H1 (cell line): ENCODE data around the gene TSG101. TPM values are rescaled to one million over a fixed set of nuclear protein-coding genes. Genes with fewer than 3 reads are reported as not detected.

Source experiments
- CTCF ChIA-PET: fragments of 300-600 bp; sonication (Branson Sonifier 250); formaldehyde crosslinking; loops from one replicate; lab custom pipeline; 2021; ENCODE audit not compliant: partially characterized antibody; lab: Charles Lee
- POLR2A ChIA-PET: fragments of 300-600 bp; sonication (Branson Sonifier 250); formaldehyde crosslinking; loops from one replicate; lab custom pipeline; 2021; ENCODE audit warnings: inconsistent platforms; ENCODE audit not compliant: partially characterized antibody; lab: Charles Lee
- DNase-seq, 2 experiments: peaks; one replicate each; pipeline versions ENCODE4 v3.0.0 to v3.0.0-alpha.2; 2010 to 2022; ENCODE audit warnings: low spot score in 2 of 2, low read depth in 1 of 2, mixed read lengths in 1 of 2
- FAIRE-seq: peaks from 2 replicates; lab custom pipeline; 2011; peaks lifted over from hg19 to GRCh38; lab: Jason Lieb, UNC
- H2AFZ ChIP-seq: 2 replicates; pipeline ENCODE4 v1.8.1; 2012; ENCODE audit warnings: low read length, inconsistent platforms
- H2AK5ac ChIP-seq: 2 replicates; pipeline ENCODE4 v1.6.1; 2013; ENCODE audit warnings: low read depth, low read length
- H2BK120ac ChIP-seq: replicated peaks from 2 replicates; pipeline ENCODE3; 2013; ENCODE audit warnings: low read depth, low read length, inconsistent platforms
- H2BK12ac ChIP-seq: 2 replicates; pipeline ENCODE4 v1.6.1; 2013; ENCODE audit warnings: low read depth, low read length
- H2BK15ac ChIP-seq: 2 replicates; pipeline ENCODE4 v1.6.1; 2013; ENCODE audit warnings: low read length
- H2BK20ac ChIP-seq: 2 replicates; pipeline ENCODE4 v1.6.1; 2013; ENCODE audit warnings: low read length
- H2BK5ac ChIP-seq: 2 replicates; pipeline ENCODE4 v1.6.1; 2013; ENCODE audit warnings: low read depth, low read length
- H3K14ac ChIP-seq: 2 replicates; pipeline ENCODE4 v1.6.1; 2013; ENCODE audit warnings: inconsistent platforms; ENCODE audit not compliant: insufficient read length
- H3K18ac ChIP-seq: 2 replicates; pipeline ENCODE4 v1.6.1; 2013; ENCODE audit warnings: low read length; ENCODE audit errors: extremely low read depth
- H3K23ac ChIP-seq: 2 replicates; pipeline ENCODE4 v1.6.1; 2013; ENCODE audit warnings: inconsistent platforms; ENCODE audit not compliant: insufficient read length
- H3K23me2 ChIP-seq: 2 replicates; pipeline ENCODE4 v1.6.1; 2013; ENCODE audit warnings: low read depth, low read length
- H3K27ac ChIP-seq: 2 replicates; pipeline ENCODE4 v1.6.1; 2011; ENCODE audit warnings: low read depth, low read length, inconsistent platforms
- H3K27me3 ChIP-seq, 4 experiments: replicated peaks in 1 of 4; 1 replicate in 1 of 4; 2 replicates in 3 of 4; pipeline versions ENCODE4 v1.6.1 to v1.8.1; 2011 to 2013; ENCODE audit warnings: low read length in 3 of 4, mild to moderate bottlenecking in 3 of 4, inconsistent platforms in 2 of 4, mixed read lengths in 2 of 4, moderate library complexity in 1 of 4; ENCODE audit not compliant: control insufficient read depth in 3 of 4, insufficient read depth in 3 of 4; ENCODE audit errors: extremely low read depth in 1 of 4
- H3K36me3 ChIP-seq, 4 experiments: 2 replicates each; pipeline versions ENCODE4 v1.6.1 to v1.8.1; 2011 to 2013; ENCODE audit warnings: mild to moderate bottlenecking in 4 of 4, low read length in 3 of 4, moderate library complexity in 2 of 4, control low read depth in 1 of 4, inconsistent platforms in 1 of 4; ENCODE audit not compliant: insufficient read depth in 4 of 4, control insufficient read depth in 2 of 4
- H3K4ac ChIP-seq: replicated peaks from 2 replicates; pipeline ENCODE3; 2013; ENCODE audit warnings: low read length, low read depth, mixed read lengths, inconsistent platforms; ENCODE audit not compliant: insufficient read length
- H3K4me1 ChIP-seq, 4 experiments: replicated peaks in 1 of 4; 1 replicate in 1 of 4; 2 replicates in 3 of 4; pipeline versions ENCODE4 v1.6.1 to v1.8.1; 2011 to 2013; ENCODE audit warnings: low read length in 3 of 4, inconsistent platforms in 2 of 4, mixed read lengths in 1 of 4; ENCODE audit not compliant: insufficient read depth in 4 of 4, control insufficient read depth in 3 of 4
- H3K4me2 ChIP-seq, 2 experiments: 2 replicates each; pipeline versions ENCODE4 v1.6.1 to v1.8.1; 2011 to 2013; ENCODE audit warnings: low read depth in 2 of 2, low read length in 2 of 2, control low read depth in 1 of 2, inconsistent platforms in 1 of 2, mild to moderate bottlenecking in 1 of 2; ENCODE audit not compliant: insufficient read depth in 1 of 2
- H3K4me3 ChIP-seq, 4 experiments: fragments of 200-600, 300-600 bp in 1 of 4; sonication (generic), shearing (Covaris generic), sonication (Bioruptor Twin) in 1 of 4; 2 replicates each; pipeline versions ENCODE4 v1.5.1 to v1.8.1; 2011 to 2016; ENCODE audit warnings: low read length in 4 of 4, low read depth in 3 of 4, control low read depth in 2 of 4, inconsistent platforms in 2 of 4, mild to moderate bottlenecking in 2 of 4, mixed read lengths in 1 of 4, moderate library complexity in 1 of 4; ENCODE audit not compliant: insufficient read depth in 2 of 4; ENCODE audit errors: extremely low read depth in 1 of 4
- H3K56ac ChIP-seq: replicated peaks from 2 replicates; pipeline ENCODE3; 2013; ENCODE audit warnings: low read depth, mild to moderate bottlenecking, mixed read lengths, low read length, inconsistent platforms; ENCODE audit not compliant: insufficient read length
- H3K79me1 ChIP-seq: 2 replicates; pipeline ENCODE4 v1.6.1; 2013; ENCODE audit warnings: low read depth, low read length, control low read depth
- H3K79me2 ChIP-seq, 2 experiments: 2 replicates each; pipeline versions ENCODE4 v1.6.1 to v1.8.1; 2012 to 2013; ENCODE audit warnings: low read length in 2 of 2, mild to moderate bottlenecking in 2 of 2, inconsistent platforms in 1 of 2; ENCODE audit not compliant: insufficient read depth in 2 of 2, control insufficient read depth in 1 of 2
- H3K9ac ChIP-seq, 4 experiments: replicated peaks in 1 of 4; 1 replicate in 1 of 4; 2 replicates in 3 of 4; pipeline versions ENCODE4 v1.6.1 to v1.8.1; 2011 to 2013; ENCODE audit warnings: low read depth in 3 of 4, low read length in 3 of 4, control low read depth in 2 of 4, mild to moderate bottlenecking in 2 of 4, moderate library complexity in 2 of 4, inconsistent platforms in 1 of 4; ENCODE audit errors: extremely low read depth in 1 of 4
- H3K9me3 ChIP-seq, 2 experiments: 2 replicates each; pipeline versions ENCODE4 v1.6.1 to v1.8.1; 2012 to 2013; ENCODE audit warnings: mild to moderate bottlenecking in 2 of 2, moderate library complexity in 2 of 2, control low read depth in 1 of 2, inconsistent platforms in 1 of 2, low read depth in 1 of 2, low read length in 1 of 2, mixed read lengths in 1 of 2; ENCODE audit not compliant: insufficient read depth in 2 of 2
- H4K20me1 ChIP-seq, 2 experiments: replicated peaks in 1 of 2; 2 replicates each; pipeline versions ENCODE3 to v1.8.1; 2011 to 2013; ENCODE audit warnings: inconsistent platforms in 2 of 2, low read length in 2 of 2, mild to moderate bottlenecking in 1 of 2; ENCODE audit not compliant: insufficient read depth in 2 of 2, control insufficient read depth in 1 of 2
- H4K5ac ChIP-seq: 2 replicates; pipeline ENCODE4 v1.6.1; 2013; ENCODE audit warnings: low read length, low read depth, mixed read lengths, inconsistent platforms; ENCODE audit not compliant: insufficient read length
- H4K8ac ChIP-seq: 2 replicates; pipeline ENCODE4 v1.8.0; 2013; ENCODE audit warnings: mild to moderate bottlenecking, moderate library complexity, low read length, inconsistent platforms; ENCODE audit not compliant: insufficient read depth; ENCODE audit errors: extremely low read depth
- H4K91ac ChIP-seq: replicated peaks from 2 replicates; pipeline ENCODE3; 2013; ENCODE audit warnings: low read length, mixed read lengths, inconsistent platforms; ENCODE audit not compliant: insufficient read length
- CBX8 ChIP-seq: fragments of 300-800, 300-1000 bp; sonication (generic); IDR thresholded peaks from 2 replicates; pipeline ENCODE4 v1.7.1; 2016; ENCODE audit warnings: low read depth, low read length, borderline replicate concordance
- EP300 ChIP-seq, 2 experiments: IDR thresholded peaks; 1 replicate in 1 of 2; 2 replicates in 1 of 2; pipeline ENCODE4 v1.6.1; 2011 to 2012; ENCODE audit warnings: low read depth in 2 of 2, low read length in 2 of 2, mild to moderate bottlenecking in 2 of 2, borderline replicate concordance in 1 of 2, inconsistent platforms in 1 of 2, moderate library complexity in 1 of 2
- GTF2F1 ChIP-seq: IDR thresholded peaks from 2 replicates; pipeline ENCODE4 v1.6.1; 2012; ENCODE audit warnings: low read depth, low read length, improper control_type of control experiment, borderline replicate concordance
- KDM4A ChIP-seq: IDR thresholded peaks from one replicate; pipeline ENCODE4 v1.7.1; 2012; ENCODE audit warnings: low read depth, mild to moderate bottlenecking, moderate library complexity, low read length, inconsistent platforms; ENCODE audit not compliant: severe bottlenecking
- RNF2 ChIP-seq: fragments of 200-900, 300-1000 bp; sonication (generic); IDR thresholded peaks from 2 replicates; pipeline ENCODE4 v1.7.1; 2016; ENCODE audit warnings: borderline replicate concordance, low read depth, mild to moderate bottlenecking, antibody characterized with exemption, low read length; ENCODE audit not compliant: poor library complexity, severe bottlenecking; ENCODE audit errors: missing control alignments
- WGBS, 2 experiments: shearing (Covaris generic) in 1 of 2; methylation state at CpG; one replicate each; pipeline versions ENCODE4 v1.1.6 to v1.1.7; 2013 to 2015; ENCODE audit warnings: low lambda C conversion rate in 2 of 2, mixed read lengths in 2 of 2, inconsistent platforms in 1 of 2, low coverage in 1 of 2, missing lambda C conversion rate in 1 of 2; ENCODE audit not compliant: insufficient replicate concordance in 2 of 2, insufficient coverage in 1 of 2, insufficient read length in 1 of 2; ENCODE audit errors: extremely low coverage in 1 of 2, missing lambda C conversion rate in 1 of 2; 5-methylcytosine and 5-hydroxymethylcytosine counted together
- polyA plus RNA-seq, 7 experiments: library from polyadenylated mRNA; depleted of rRNA in 3 of 7; stranded (reverse) in 5 of 7; unstranded in 2 of 7; fragments of >200 nt in 5 of 7; fragments of 200-250 nt in 2 of 7; gene quantifications; 1 replicate in 5 of 7; 2 replicates in 1 of 7; 4 replicates in 1 of 7; pipeline versions ENCODE4 v1.2.1 to v1.2.3, GENCODE V29; 2011 to 2013; ENCODE audit warnings: missing spikeins in 2 of 7, mixed read lengths in 2 of 7
- total RNA-seq: library from RNA; stranded (reverse); fragmentation: NEBNext Ultra II Directional; extraction: Animal tissue kit (Norgen Biotek cat#: 25700); gene quantifications from 2 replicates; pipeline ENCODE4 v1.2.1, GENCODE V29; 2021

The TSG101 gene
- total and polyA plus RNA-seq, 2 of the 8 experiments (the other 6 are each of a cell fraction or from before 2014, with no cell fraction given): 50.8 to 151 TPM

DNA sequence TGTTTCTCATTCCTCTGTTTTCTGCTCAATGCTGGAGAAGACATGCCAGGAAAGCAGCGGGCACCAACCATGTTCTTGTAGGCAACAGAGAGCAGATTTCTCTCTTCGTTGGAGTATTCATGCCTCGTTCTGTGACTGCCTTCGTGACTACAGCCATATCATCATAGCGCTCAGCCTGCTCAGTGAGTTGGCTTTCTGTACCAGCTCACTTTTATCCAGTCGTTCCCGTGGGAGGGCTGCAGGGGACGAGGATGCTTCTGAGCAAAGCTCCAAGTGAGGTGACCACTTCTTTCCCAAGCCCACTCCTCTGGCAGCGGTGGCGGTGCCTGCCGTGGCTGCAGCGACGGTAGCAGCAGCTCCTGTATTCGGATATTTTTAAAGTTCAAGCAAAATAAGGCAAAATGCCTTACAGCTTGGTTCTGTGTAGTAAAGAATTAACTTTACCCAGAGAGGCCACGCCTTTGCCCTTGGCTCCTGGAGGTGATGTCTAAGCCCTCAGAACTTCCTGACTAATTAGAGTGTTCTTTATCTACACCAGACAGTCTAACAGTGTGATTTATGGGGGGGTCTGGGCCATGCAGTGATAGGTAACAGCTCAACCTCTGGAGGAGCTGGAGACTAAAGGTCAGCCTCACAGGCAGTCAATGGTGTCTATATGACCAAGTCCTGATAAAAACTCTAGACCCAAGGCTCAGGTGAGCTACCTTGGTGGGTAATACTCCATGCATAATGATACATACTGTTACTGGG, 35.8 kb downstream of the TSG101 start:
- no peak overlapping the region for H3K27ac ChIP-seq
- H2BK5ac ChIP-seq: no peak overlapping the region
- H3K36me3 ChIP-seq: peaks cover 0 to 27% (median 7%) of the 10 kb centered on the region in 4 experiments; a peak in 4 of 8 replicates
- no peaks in the 10 kb centered on the region for H3K4me1 ChIP-seq
- no peak for DNase-seq
- no peak overlapping the region for H4K8ac ChIP-seq
- H2BK120ac ChIP-seq: no peak overlapping the region
- no peaks in the 10 kb centered on the region for H3K27me3 ChIP-seq
- ChIA-PET POLR2A (interaction anchor here (1.1 to 1.5 kb wide), 2 partner anchors 96 to 143 kb away, joined by 3 to 4 read pairs; partner anchors contain the start of genes LDHA and SPTY2D1), CTCF (interaction anchor here (1.0 kb wide), 1 partner anchor 8 kb away, joined by 3 read pairs; no protein-coding TSS in a partner anchor)
- H4K20me1 ChIP-seq: no peaks in the 10 kb centered on the region
- H3K23me2 ChIP-seq: no peaks in the 10 kb centered on the region
- H3K79me2 ChIP-seq: no peaks in the 10 kb centered on the region
- no peaks in the 10 kb centered on the region; the same call in 1 of the 2 replicates for H3K79me1 ChIP-seq
- H3K56ac ChIP-seq: no peak overlapping the region
- no peak for FAIRE-seq
- no peak overlapping the region for H3K14ac ChIP-seq
- H2AFZ ChIP-seq: no peak overlapping the region
- no peak overlapping the region for H3K18ac ChIP-seq
- H2AK5ac ChIP-seq: no peak overlapping the region
- no peak overlapping the region for H2BK15ac ChIP-seq
- H3K9me3 ChIP-seq: no peaks in the 10 kb centered on the region
- no peak overlapping the region for H2BK20ac ChIP-seq
- no peak overlapping the region for H4K5ac ChIP-seq
- H3K4me3 ChIP-seq: no peak overlapping the region
- no peak overlapping the region for H3K23ac ChIP-seq
- no peak overlapping the region for H2BK12ac ChIP-seq
- H4K91ac ChIP-seq: no peak overlapping the region
- no peak overlapping the region for H3K4me2 ChIP-seq
- H3K4ac ChIP-seq: no peak overlapping the region
- H3K9ac ChIP-seq: no peak overlapping the region
- 94% methylated on average over 15 of the region's 15 CpGs; no CpG with 5 or more reads in 1 of the 2 experiments for WGBS, 2 experiments
- TF ChIP-seq RNF2: no peak
- no peak for TF ChIP-seq CBX8
- TF ChIP-seq KDM4A: no peak
- no peak for TF ChIP-seq GTF2F1
- no peak for TF ChIP-seq EP300 (IDR thresholded peaks at IDR 0.05; ENCODE audit: borderline replicate concordance in 1 of 2, low read depth in 2 of 2, low read length in 2 of 2)
